OCI-LY1 (cell line): ENCODE data around the gene PNLIPRP1.

Experiments
- EZH2 ChIP-seq: fragments of 200-600 bp; sonication (generic), shearing (Covaris generic); IDR thresholded peaks from 2 replicates; pipeline ENCODE4 v1.8.0; 2017; ENCODE audit warnings: borderline replicate concordance, mixed run types, mild to moderate bottlenecking, antibody characterized with exemption, low read length, moderate library complexity, mixed read lengths
- TF ChIP-seq, protein P1 (sequence below): fragments of 200-600 bp; sonication (generic), shearing (Covaris generic); IDR thresholded peaks from 2 replicates; pipeline ENCODE4 v1.5.1; 2017; ENCODE audit warnings: mild to moderate bottlenecking, antibody characterized with exemption, low read length, moderate library complexity, mixed read lengths

DNA sequence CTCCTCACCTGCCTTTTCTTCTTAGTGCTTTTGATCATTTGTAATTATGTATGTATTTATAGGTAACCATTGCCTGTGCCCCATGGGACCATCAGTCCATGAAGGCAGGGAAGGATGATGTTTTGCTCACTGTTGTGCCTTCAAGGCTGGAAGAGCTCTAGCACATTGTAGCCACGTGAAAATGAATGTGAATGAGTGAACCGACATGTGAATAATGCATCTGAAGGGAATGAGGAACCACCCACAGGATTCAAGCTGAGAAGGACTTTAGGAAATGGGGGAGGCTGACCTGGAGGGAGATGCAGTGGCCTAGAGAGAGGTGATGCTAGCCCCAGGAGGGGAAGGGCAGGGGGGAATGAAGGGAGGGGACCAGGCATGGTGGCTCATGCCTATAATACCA, 24.0 kb downstream of the PNLIPRP1 start:
- TF ChIP-seq, protein P1, sequence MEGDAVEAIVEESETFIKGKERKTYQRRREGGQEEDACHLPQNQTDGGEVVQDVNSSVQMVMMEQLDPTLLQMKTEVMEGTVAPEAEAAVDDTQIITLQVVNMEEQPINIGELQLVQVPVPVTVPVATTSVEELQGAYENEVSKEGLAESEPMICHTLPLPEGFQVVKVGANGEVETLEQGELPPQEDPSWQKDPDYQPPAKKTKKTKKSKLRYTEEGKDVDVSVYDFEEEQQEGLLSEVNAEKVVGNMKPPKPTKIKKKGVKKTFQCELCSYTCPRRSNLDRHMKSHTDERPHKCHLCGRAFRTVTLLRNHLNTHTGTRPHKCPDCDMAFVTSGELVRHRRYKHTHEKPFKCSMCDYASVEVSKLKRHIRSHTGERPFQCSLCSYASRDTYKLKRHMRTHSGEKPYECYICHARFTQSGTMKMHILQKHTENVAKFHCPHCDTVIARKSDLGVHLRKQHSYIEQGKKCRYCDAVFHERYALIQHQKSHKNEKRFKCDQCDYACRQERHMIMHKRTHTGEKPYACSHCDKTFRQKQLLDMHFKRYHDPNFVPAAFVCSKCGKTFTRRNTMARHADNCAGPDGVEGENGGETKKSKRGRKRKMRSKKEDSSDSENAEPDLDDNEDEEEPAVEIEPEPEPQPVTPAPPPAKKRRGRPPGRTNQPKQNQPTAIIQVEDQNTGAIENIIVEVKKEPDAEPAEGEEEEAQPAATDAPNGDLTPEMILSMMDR = no peak
- TF ChIP-seq EZH2 = no peak
